Erythroblast (primary cell): ENCODE results near the gene TSHZ1.

Experiments
- DNase-seq, 2 experiments: peaks; one replicate each; lab custom pipeline; 2025; lab: John Stamatoyannopoulos, UW
- GATA1 ChIP-seq: IDR thresholded peaks from 2 replicates; pipeline ENCODE4 v1.6.1; 2011; ENCODE audit warnings: low read depth, mild to moderate bottlenecking, control low read depth, low read length, moderate library complexity
- POLR2A ChIP-seq: IDR thresholded peaks from 2 replicates; pipeline ENCODE4 v1.6.1; 2011; ENCODE audit warnings: mild to moderate bottlenecking, low read length

Gene TSHZ1

GRCh38 chr18:75304678-75305557, 94.3 kb downstream of the TSHZ1 start:
- no peak for TF ChIP-seq GATA1
- TF ChIP-seq POLR2A: no peak

DNA sequence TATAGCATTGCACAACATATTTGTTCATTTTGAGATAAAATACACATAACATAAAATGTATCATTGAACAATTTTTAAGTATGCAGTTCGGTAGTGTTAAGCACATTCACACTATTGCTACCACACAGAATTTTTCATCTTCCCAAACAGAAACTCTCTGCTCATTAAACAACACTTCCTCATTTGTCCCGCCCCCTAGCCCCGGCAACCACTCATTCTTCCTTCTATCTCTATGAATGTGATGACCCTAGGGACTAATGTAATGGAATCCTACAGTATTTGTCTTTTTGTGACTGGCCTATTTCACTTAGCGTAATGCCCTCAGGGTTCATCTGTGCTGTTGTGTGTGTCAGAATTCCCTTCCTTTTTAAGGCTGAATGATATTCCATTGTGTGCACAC, 95.4 kb downstream of the TSHZ1 start:
- TF ChIP-seq POLR2A (no peak), GATA1 (no peak)
- DNase-seq: no peak

More at GRCh38 chr18:75304678-75305557, 94.3 kb downstream of the TSHZ1 start:
- DNase-seq: no peak

GRCh38 chr18:75307530-75307929, 96.9 kb downstream of the TSHZ1 start:
- DNase-seq: no peak
- TF ChIP-seq POLR2A (no peak), GATA1 (no peak)

GRCh38 chr18:75309564-75309963, 99.0 kb downstream of the TSHZ1 start:
- TF ChIP-seq POLR2A (no peak), GATA1 (no peak)
- no peak for DNase-seq

- DNase-seq: no peak
- TF ChIP-seq POLR2A: no peak
Measured at GRCh38 chr18:75314117-75314516, 103.5 kb downstream of the TSHZ1 start.

DNA sequence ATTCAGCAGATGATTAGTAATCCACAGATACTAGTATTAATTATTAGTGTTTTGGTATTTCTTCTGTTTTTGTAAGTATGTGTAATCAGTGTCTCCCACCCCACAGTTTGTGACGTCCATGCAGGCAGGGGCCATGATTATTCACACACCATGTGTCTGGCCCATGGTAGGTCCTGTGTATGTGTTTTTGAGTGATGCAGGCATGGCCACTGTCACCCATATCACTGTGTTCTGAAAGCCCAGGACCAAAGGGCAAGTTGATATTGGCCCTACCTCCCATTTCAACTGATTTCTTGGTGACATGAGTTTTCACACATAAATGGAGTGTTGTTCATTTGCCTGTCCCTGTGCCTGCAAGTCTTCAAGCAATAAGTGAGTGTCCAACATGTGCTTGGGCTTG, 104.0 kb downstream of the TSHZ1 start:
- no peak for TF ChIP-seq GATA1
- TF ChIP-seq POLR2A: no peak
- DNase-seq: no peak

DNA sequence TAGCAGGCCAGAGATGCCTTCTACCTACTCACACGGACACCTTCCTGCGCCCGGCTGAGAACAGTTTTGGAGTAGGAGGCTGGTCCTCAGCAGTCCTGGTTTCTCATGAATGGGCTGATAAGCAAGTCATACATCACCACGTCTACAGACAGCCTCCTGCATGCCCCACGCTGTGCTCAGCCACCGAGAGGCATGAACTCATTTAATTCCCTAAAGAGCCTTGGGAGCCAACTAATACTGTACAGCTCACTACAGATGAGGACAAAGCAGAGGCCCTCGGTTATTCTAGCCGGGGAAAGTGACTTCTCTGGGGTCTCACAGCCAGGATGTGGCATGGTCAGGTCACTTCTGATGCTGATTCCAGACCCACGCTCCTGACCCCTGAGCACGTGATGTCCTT, 105.6 kb downstream of the TSHZ1 start:
- TF ChIP-seq POLR2A: no peak
- TF ChIP-seq GATA1: no peak

GRCh38 chr18:75316826-75317225, 106.2 kb downstream of the TSHZ1 start:
- TF ChIP-seq GATA1 (no peak), POLR2A (no peak)
- no peak for DNase-seq

More for the DNA sequence above, 105.6 kb downstream of the TSHZ1 start:
- no peak for DNase-seq

DNA sequence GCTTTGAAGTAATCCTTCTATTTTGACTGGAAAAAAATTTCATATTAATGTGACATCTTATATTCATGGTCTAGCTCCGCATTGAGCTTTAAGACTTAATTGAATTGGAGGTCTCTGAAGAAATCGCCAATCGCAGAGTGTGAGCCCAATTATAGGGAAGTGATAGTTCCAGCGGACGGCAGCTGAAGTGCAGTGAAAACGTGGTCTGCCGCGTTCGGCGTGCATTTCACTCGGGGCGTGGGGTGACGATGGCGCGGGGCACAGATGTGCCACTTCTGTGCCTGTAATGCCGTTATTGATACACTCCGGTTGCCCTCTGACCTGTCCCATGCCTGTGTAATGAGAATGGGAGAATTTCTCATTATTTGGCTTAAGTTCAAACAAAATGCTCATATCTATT, 106.7 kb downstream of the TSHZ1 start:
- no peak for DNase-seq

DNA sequence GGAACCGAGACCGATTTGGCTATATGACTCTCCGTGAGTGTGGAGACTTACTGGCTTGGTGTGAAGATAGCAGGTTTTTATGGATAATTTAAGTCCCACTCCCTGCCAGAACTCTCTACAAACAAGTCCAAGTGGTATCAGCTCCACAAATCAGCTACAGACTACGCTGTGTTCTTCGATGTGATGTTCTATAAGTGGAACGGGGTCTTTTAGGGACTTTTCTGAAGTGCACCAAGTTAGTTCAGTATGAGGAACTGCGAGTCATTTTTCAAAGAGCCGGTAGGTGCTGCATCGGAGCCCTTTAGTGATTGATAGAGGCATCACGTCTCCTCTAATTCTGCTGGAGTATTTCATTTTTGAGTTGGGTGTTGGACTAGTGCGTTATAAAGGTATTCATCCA, 107.1 kb downstream of the TSHZ1 start:
- no peak for TF ChIP-seq GATA1
- no peak for TF ChIP-seq POLR2A
- DNase-seq: no peak

More for the DNA sequence above, 106.7 kb downstream of the TSHZ1 start:
- TF ChIP-seq POLR2A (no peak), GATA1 (no peak)

- DNase-seq: no peak
- TF ChIP-seq GATA1: no peak
- TF ChIP-seq POLR2A: no peak
Measured at GRCh38 chr18:75319905-75320304, 109.3 kb downstream of the TSHZ1 start.

- no peak for DNase-seq
- TF ChIP-seq GATA1 (no peak), POLR2A (no peak)
Measured at GRCh38 chr18:75320506-75320905, 109.9 kb downstream of the TSHZ1 start.

DNA sequence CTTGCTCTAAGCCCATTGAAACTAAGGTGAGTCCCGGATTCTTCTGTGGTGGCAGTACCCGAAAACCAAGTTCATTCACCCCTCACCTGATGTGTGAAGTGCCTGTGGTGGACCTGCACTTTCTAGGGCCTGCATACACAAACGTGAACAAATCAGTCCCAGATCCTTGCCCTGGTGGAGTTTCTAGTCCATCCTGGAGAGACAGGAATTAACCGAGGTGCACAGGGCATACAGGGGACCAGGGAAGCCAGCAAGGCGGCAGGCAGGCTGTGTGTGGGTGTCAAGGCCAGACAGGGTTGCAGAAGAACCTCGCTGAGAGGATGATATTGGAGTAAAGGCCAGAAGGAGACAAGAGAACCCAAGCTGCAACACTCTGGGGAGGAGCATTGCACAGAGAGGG, 110.8 kb downstream of the TSHZ1 start:
- TF ChIP-seq POLR2A (no peak), GATA1 (no peak)
- no peak for DNase-seq

DNA sequence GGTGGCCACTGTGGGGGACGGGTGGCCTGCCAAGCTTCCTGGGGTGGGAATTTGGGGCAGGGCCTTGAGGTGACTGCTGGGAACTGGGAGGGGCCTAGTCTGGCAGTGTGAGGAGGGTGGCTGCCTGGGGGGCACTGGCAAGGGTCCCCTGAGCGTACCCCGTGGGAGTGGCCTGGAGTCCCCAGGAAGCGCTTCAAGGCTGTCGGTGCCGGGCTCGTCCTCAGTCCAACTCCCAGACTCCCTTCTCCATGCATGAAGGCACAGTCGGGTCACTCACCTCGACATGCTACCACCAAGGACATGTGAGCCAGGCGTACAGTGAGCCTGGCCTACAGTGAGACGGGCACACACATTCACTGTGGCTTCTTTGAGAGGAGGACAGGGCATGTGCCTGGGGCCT, 111.6 kb downstream of the TSHZ1 start:
- TF ChIP-seq GATA1: no peak
- no peak for TF ChIP-seq POLR2A
- DNase-seq: no peak
